BE2C (cell line): ENCODE results near the gene ABI3BP.

Experiments
- DNase-seq: peaks from one replicate; pipeline ENCODE4 v3.0.0-alpha.2; 2020
- H3K27me3 ChIP-seq: fragments of 250-450 bp; sonication (Bioruptor Pico); 2 replicates; pipeline ENCODE4 v1.5.1; 2020; ENCODE audit warnings: mild to moderate bottlenecking
- H3K36me3 ChIP-seq: fragments of 250-450 bp; sonication (Bioruptor Pico); 2 replicates; pipeline ENCODE4 v1.5.1; 2020; ENCODE audit warnings: mild to moderate bottlenecking
- H3K4me1 ChIP-seq: fragments of 250-450 bp; sonication (Bioruptor Pico); 2 replicates; pipeline ENCODE4 v1.5.1; 2020
- H3K4me3 ChIP-seq: 2 replicates; pipeline ENCODE4 v1.5.1; 2011; ENCODE audit warnings: low read depth, low read length
- H3K9me3 ChIP-seq: fragments of 250-450 bp; sonication (Bioruptor Pico); 2 replicates; pipeline ENCODE4 v1.5.1; 2020
- CTCF ChIP-seq: IDR thresholded peaks from 2 replicates; pipeline ENCODE4 v1.5.1; 2012; ENCODE audit warnings: mild to moderate bottlenecking, low read depth, low read length

ABI3BP gene

GRCh38 chr3:100702082-100702979 is 290.9 kb downstream of the ABI3BP start:
- Histone ChIP-seq H3K9me3 (no peaks in the 10 kb centered on the region), H3K4me1 (no peaks in the 10 kb centered on the region), H3K4me3 (no peak overlapping the region), H3K36me3 (no peaks in the 10 kb centered on the region), H3K27me3 (no peaks in the 10 kb centered on the region; the same call in 1 of the 2 replicates)
- TF ChIP-seq CTCF, result no peak
- DNase-seq, result no peak

DNA sequence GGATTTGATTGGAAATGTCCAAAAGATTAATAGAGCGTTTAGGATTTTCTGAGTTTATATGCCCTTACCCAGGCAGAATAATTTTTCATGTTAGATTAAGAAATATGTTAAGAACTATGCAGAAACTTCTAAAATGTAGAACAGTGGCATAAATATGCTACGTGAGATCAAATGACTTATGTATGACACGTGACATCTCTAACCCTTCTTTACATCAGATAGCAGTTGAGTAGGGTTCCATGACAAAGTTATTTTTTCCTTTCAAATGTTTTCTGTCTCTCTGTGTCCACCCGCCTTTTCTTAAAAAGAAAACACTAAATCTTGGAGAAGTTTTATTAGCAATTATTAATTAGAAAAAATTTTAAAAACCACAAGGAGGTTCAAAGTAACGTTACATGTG is 292.5 kb downstream of the ABI3BP start:
- Histone ChIP-seq H3K9me3 (no peaks in the 10 kb centered on the region), H3K4me1 (no peaks in the 10 kb centered on the region), H3K36me3 (no peaks in the 10 kb centered on the region), H3K27me3 (no peaks in the 10 kb centered on the region; the same call in 1 of the 2 replicates), H3K4me3 (no peak overlapping the region)
- no peak for DNase-seq
- TF ChIP-seq CTCF, result no peak
